Measurements from ENCODE around the gene HDAC9. TPM values are rescaled to one million over a fixed set of nuclear protein-coding genes. Genes with fewer than 3 reads are reported as not detected.
"Not testable (repeated sequence)": the region's sequence is repeated elsewhere in the genome, so short reads cannot be mapped to it uniquely, and the experiment has no call there.

The HDAC9 gene
- total RNA-seq, 4 donors from 2014 or later: 1.2 to 8.0 (median 1.6) TPM

GRCh38 chr7:18965657-18966056, 470.1 kb downstream of the HDAC9 start:
- DNase-seq: no peak
- H3K9me3 ChIP-seq: no peaks in the 10 kb centered on the region
- intact Hi-C loops (cut with DNase I): no loop called here
- H3K36me3 ChIP-seq: no peaks in the 10 kb centered on the region
- no peak overlapping the region for H3K27ac ChIP-seq
- H3K27me3 ChIP-seq: no peaks in the 10 kb centered on the region
- no peaks in the 10 kb centered on the region for H3K4me1 ChIP-seq
- TF ChIP-seq, protein P1, sequence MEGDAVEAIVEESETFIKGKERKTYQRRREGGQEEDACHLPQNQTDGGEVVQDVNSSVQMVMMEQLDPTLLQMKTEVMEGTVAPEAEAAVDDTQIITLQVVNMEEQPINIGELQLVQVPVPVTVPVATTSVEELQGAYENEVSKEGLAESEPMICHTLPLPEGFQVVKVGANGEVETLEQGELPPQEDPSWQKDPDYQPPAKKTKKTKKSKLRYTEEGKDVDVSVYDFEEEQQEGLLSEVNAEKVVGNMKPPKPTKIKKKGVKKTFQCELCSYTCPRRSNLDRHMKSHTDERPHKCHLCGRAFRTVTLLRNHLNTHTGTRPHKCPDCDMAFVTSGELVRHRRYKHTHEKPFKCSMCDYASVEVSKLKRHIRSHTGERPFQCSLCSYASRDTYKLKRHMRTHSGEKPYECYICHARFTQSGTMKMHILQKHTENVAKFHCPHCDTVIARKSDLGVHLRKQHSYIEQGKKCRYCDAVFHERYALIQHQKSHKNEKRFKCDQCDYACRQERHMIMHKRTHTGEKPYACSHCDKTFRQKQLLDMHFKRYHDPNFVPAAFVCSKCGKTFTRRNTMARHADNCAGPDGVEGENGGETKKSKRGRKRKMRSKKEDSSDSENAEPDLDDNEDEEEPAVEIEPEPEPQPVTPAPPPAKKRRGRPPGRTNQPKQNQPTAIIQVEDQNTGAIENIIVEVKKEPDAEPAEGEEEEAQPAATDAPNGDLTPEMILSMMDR (IDR thresholded peaks at IDR 0.05): no peak
- H3K4me3 ChIP-seq: no peak overlapping the region
- 87% methylated on average over 3 of the region's 3 CpGs for WGBS, 2 donors

DNA sequence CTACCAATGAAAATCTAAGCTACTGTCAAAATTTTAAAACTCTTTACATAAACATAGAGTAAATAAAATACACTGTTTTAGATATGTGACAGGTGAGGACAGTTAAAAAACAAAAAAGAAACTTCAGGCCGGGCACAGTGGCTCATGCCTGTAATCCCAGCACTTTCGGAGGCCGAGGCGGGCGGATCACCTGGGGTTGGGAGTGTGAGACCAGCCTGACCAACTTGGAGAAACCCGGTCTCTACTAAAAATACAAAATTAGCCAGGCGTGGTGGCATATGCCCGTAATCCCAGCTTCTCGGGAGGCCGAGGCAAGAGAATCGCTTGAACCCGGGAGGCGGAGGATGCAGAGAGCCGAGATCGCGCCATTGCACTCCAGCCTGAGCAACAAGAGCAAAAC, 472.2 kb downstream of the HDAC9 start:
- intact Hi-C loops (cut with DNase I); H3K27me3 ChIP-seq; DNase-seq; H3K9me3 ChIP-seq; H3K4me3 ChIP-seq; H3K27ac ChIP-seq; H3K36me3 ChIP-seq; H3K4me1 ChIP-seq: not testable (repeated sequence)
- WGBS, 2 donors: 95 to 96% methylated on average over 16 of the region's 16 CpGs

GRCh38 chr7:18971839-18972238, 476.3 kb downstream of the HDAC9 start:
- H3K9me3 ChIP-seq: no peaks in the 10 kb centered on the region
- H3K27ac ChIP-seq: no peak overlapping the region
- H3K27me3 ChIP-seq: peaks cover 0 to 20% (median 0%) of the 10 kb centered on the region in 4 donors
- H3K4me3 ChIP-seq: no peak overlapping the region
- TF ChIP-seq, protein P1 (IDR thresholded peaks at IDR 0.05): no peak
- H3K4me1 ChIP-seq: peaks cover 0 to 35% (median 3%) of the 10 kb centered on the region in 3 donors
- DNase-seq: no peak
- intact Hi-C loops (cut with DNase I): no loop called here
- H3K36me3 ChIP-seq: no peaks in the 10 kb centered on the region
- WGBS, 2 donors: 85 to 93% methylated on average over 1 of the region's 1 CpG

- intact Hi-C loops (cut with DNase I): no loop called here
- DNase-seq: no peak
- 27 to 73% methylated on average over 1 of the region's 1 CpG for WGBS, 2 donors
Measured at GRCh38 chr7:18974803-18975202, 479.3 kb downstream of the HDAC9 start.

GRCh38 chr7:18975276-18975675, 479.7 kb downstream of the HDAC9 start:
- TF ChIP-seq, protein P1 (IDR thresholded peaks at IDR 0.05): no peak
- TF ChIP-seq POLR2A (IDR thresholded peaks at IDR 0.05): no peak
- 40 to 62% methylated on average over 3 of the region's 3 CpGs for WGBS, 2 donors
- Histone ChIP-seq H3K27me3 (peaks cover 0 to 31% (median 0%) of the 10 kb centered on the region in 4 donors), H3K36me3 (no peaks in the 10 kb centered on the region), H3K9me3 (no peaks in the 10 kb centered on the region), H3K27ac (peak overlapping the region in 1 of 4 donors; percentile 9), H3K4me1 (peaks cover 2 to 58% (median 12%) of the 10 kb centered on the region in 3 donors), H3K4me3 (no peak overlapping the region)
- intact Hi-C loops (cut with DNase I): no loop called here
- DNase-seq: no peak

More at GRCh38 chr7:18974803-18975202, 479.3 kb downstream of the HDAC9 start:
- no peak overlapping the region for H3K27ac ChIP-seq
- H3K36me3 ChIP-seq: no peaks in the 10 kb centered on the region
- no peaks in the 10 kb centered on the region for H3K9me3 ChIP-seq
- peaks cover 0 to 28% (median 0%) of the 10 kb centered on the region in 4 donors for H3K27me3 ChIP-seq
- H3K4me1 ChIP-seq: peaks cover 2 to 58% (median 12%) of the 10 kb centered on the region in 3 donors
- no peak overlapping the region for H3K4me3 ChIP-seq
- TF ChIP-seq, protein P1 (IDR thresholded peaks at IDR 0.05): no peak
- no peak for TF ChIP-seq POLR2A (IDR thresholded peaks at IDR 0.05)

DNA sequence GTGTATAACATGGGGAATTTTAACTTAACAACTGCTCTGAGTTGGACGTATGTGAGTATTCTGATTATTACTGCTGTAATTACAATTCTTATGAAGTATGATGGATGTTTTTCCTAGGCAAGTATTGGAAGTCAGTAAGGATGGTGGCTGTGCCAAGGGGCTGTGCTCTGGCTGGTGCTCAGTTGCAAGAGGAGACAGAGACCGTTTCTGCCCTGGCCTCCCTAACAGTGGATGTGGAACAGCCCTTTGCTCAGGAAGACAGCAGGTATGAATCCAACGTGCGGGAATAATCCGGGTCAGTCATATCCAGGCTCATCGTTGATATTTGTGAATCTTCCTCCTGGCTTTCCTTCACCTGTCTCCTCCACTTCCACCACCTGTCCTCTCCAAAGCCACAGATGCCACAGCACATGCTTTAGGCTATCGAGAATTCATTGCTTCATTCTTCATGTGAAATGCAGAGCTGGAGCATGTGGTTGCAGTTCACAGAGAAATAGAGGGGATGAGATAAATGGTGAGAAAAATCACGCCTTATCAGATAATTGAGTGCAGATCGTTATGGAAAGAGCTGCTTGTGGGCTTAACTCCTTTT, 480.2 kb downstream of the HDAC9 start:
- no peak for DNase-seq
- WGBS, 2 donors: 59 to 68% methylated on average over 8 to 9 of the region's 9 CpGs
- Histone ChIP-seq H3K27me3 (peaks cover 0 to 31% (median 0%) of the 10 kb centered on the region in 4 donors), H3K4me1 (peaks cover 2 to 58% (median 12%) of the 10 kb centered on the region in 3 donors), H3K4me3 (no peak overlapping the region), H3K27ac (peak overlapping the region in 1 of 4 donors; percentile 9), H3K9me3 (no peaks in the 10 kb centered on the region), H3K36me3 (no peaks in the 10 kb centered on the region)
- intact Hi-C loops (cut with DNase I): no loop called here
- TF ChIP-seq, protein P1 (IDR thresholded peaks at IDR 0.05): no peak
- no peak for TF ChIP-seq POLR2A (IDR thresholded peaks at IDR 0.05)
